ENCODE data around the gene ZNF667. TPM values are rescaled to one million over a fixed set of nuclear protein-coding genes. Genes with fewer than 3 reads are reported as not detected.

ZNF667 gene
- polyA plus RNA-seq, 2 of the 4 experiments (the other 2 are of a cell fraction) = not detected

- POLR2A ChIA-PET = no interaction called here
- ATAC-seq (no peak), DNase-seq (ENCODE audit: low read depth in 1 of 2, low spot score in 1 of 2) (no peak), FAIRE-seq (no peak)
- CTCF ChIA-PET = interaction anchor here (3.5 kb wide), 1 partner anchor 11 kb away, joined by 18 read pairs; the partner anchor contains the start of gene ZNF582
- 55% methylated on average over 9 of the region's 9 CpGs for WGBS (ENCODE audit: missing lambda C conversion rate)
- peak overlapping the region; percentile 65 for H3K4me3 ChIP-seq
- H3K9me3 ChIP-seq = peaks cover 90% of the 10 kb centered on the region
- H3K4me2 ChIP-seq = peak overlapping the region; percentile 70
- TF ChIP-seq MAFK (IDR thresholded peaks at IDR 0.05; ENCODE audit: partially characterized antibody) (no peak), BHLHE40 (IDR thresholded peaks at IDR 0.05; ENCODE audit: low read depth, low read length) (no peak), FOSB (CRISPR knock-in tag; IDR thresholded peaks at IDR 0.05) (no peak), BCL3 (IDR thresholded peaks at IDR 0.05) (no peak), SREBF2 (IDR thresholded peaks at IDR 0.05) (no peak), EHF (CRISPR knock-in tag; IDR thresholded peaks at IDR 0.05) (no peak), MAX (IDR thresholded peaks at IDR 0.05) (no peak), HOXB13 (CRISPR knock-in tag; IDR thresholded peaks at IDR 0.05; ENCODE audit: low read depth) (no peak), TFCP2L1 (CRISPR knock-in tag; IDR thresholded peaks at IDR 0.05) (no peak), GATA3 (IDR thresholded peaks at IDR 0.05; ENCODE audit: borderline replicate concordance) (no peak), ZC3H11A (IDR thresholded peaks at IDR 0.05) (no peak), JUNB (IDR thresholded peaks at IDR 0.05) (no peak), E2F6 (IDR thresholded peaks at IDR 0.05; ENCODE audit: borderline replicate concordance, low read depth) (no peak), PBX3 (IDR thresholded peaks at IDR 0.05) (no peak), HOXA7 (CRISPR knock-in tag; IDR thresholded peaks at IDR 0.05) (no peak), KDM1A (IDR thresholded peaks at IDR 0.05; ENCODE audit: low read depth) (no peak), RAD21 (conservative IDR thresholded peaks at IDR 0.05 in 1 of 2, IDR thresholded peaks at IDR 0.05 in 1 of 2) (no peak)
- peak overlapping the region; percentile 90 to 94; a peak in 5 of 6 replicates for H3K27ac ChIP-seq
- no peaks in the 10 kb centered on the region for H3K4me1 ChIP-seq
Observed at GRCh38 chr19:56403261-56403660, 73.9 kb downstream of the ZNF667 start.

- H3K4me1 ChIP-seq = no peaks in the 10 kb centered on the region
- H3K9me3 ChIP-seq = peaks cover 84% of the 10 kb centered on the region
- H3K4me2 ChIP-seq = no peak overlapping the region
- DNase-seq (ENCODE audit: low read depth in 1 of 2, low spot score in 1 of 2) = no peak
- no peak overlapping the region for H3K27ac ChIP-seq
- WGBS (ENCODE audit: missing lambda C conversion rate) = 51% methylated on average over 4 of the region's 4 CpGs
- no peak for FAIRE-seq
- TF ChIP-seq MYC (IDR thresholded peaks at IDR 0.05; ENCODE audit: borderline replicate concordance, low read length) (no peak), HMGXB4 (CRISPR knock-in tag; IDR thresholded peaks at IDR 0.05; ENCODE audit: borderline replicate concordance) (no peak), KDM1A (IDR thresholded peaks at IDR 0.05; ENCODE audit: low read depth) (no peak), KDM5A (IDR thresholded peaks at IDR 0.05) (no peak), FOSL2 (IDR thresholded peaks at IDR 0.05) (no peak), FOSL2 (CRISPR knock-in tag; IDR thresholded peaks at IDR 0.05) (no peak), ZSCAN20 (CRISPR knock-in tag; IDR thresholded peaks at IDR 0.05) (no peak), TFCP2L1 (CRISPR knock-in tag; IDR thresholded peaks at IDR 0.05) (no peak), JUNB (IDR thresholded peaks at IDR 0.05) (no peak)
- ATAC-seq = no peak
- CTCF ChIA-PET = no interaction called here
- H3K4me3 ChIP-seq = no peak overlapping the region
- POLR2A ChIA-PET = no interaction called here
Observed at GRCh38 chr19:56400485-56400884, 76.7 kb downstream of the ZNF667 start.
